ENCODE results near the gene APBA2. TPM values are rescaled to one million over a fixed set of nuclear protein-coding genes. Genes with fewer than 3 reads are reported as not detected.

APBA2 gene
- total RNA-seq, 1 experiment from 2014 or later, result 11.2 TPM

DNA sequence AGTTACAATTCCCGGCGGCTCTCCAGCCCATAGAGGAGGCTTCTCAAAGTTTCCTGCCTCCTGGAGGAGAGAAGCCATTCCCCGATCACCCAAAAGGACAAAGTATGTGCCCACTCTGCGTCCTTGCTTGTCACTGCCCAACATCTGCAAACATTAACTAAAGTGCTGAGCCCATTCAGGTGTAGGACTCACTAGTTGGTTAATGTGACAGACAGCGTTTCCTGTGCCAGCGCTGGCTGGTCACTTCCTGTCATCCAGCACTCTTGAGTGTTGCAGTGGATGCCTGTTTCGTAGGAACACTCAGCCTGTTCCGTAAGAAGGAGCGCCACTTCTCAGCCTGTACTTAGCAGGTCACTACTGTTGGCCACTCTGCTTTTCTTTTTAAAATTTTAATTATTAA lies 100.3 kb downstream of the APBA2 start:
- TF ChIP-seq CREM (CRISPR knock-in tag; IDR thresholded peaks at IDR 0.05) (no peak), ZNF138 (CRISPR knock-in tag; conservative IDR thresholded peaks at IDR 0.05) (no peak), JAZF1 (CRISPR knock-in tag; IDR thresholded peaks at IDR 0.05) (no peak), HMGA2 (CRISPR knock-in tag; IDR thresholded peaks at IDR 0.05) (no peak), ZNF232 (CRISPR knock-in tag; IDR thresholded peaks at IDR 0.05) (no peak), ZNF416 (CRISPR knock-in tag; IDR thresholded peaks at IDR 0.05) (no peak), GRHL2 (CRISPR knock-in tag; IDR thresholded peaks at IDR 0.05; ENCODE audit: insufficient replicate concordance, severe bottlenecking) (no peak), ZNF317 (CRISPR knock-in tag; IDR thresholded peaks at IDR 0.05; ENCODE audit: borderline replicate concordance, low read depth) (no peak), ETV6 (CRISPR knock-in tag; IDR thresholded peaks at IDR 0.05) (no peak), SMAD3 (CRISPR knock-in tag; IDR thresholded peaks at IDR 0.05; ENCODE audit: borderline replicate concordance) (no peak)
- TF ChIP-seq, protein P1, sequence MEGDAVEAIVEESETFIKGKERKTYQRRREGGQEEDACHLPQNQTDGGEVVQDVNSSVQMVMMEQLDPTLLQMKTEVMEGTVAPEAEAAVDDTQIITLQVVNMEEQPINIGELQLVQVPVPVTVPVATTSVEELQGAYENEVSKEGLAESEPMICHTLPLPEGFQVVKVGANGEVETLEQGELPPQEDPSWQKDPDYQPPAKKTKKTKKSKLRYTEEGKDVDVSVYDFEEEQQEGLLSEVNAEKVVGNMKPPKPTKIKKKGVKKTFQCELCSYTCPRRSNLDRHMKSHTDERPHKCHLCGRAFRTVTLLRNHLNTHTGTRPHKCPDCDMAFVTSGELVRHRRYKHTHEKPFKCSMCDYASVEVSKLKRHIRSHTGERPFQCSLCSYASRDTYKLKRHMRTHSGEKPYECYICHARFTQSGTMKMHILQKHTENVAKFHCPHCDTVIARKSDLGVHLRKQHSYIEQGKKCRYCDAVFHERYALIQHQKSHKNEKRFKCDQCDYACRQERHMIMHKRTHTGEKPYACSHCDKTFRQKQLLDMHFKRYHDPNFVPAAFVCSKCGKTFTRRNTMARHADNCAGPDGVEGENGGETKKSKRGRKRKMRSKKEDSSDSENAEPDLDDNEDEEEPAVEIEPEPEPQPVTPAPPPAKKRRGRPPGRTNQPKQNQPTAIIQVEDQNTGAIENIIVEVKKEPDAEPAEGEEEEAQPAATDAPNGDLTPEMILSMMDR (IDR thresholded peaks at IDR 0.05), result no peak
- TF ChIP-seq, protein P2, sequence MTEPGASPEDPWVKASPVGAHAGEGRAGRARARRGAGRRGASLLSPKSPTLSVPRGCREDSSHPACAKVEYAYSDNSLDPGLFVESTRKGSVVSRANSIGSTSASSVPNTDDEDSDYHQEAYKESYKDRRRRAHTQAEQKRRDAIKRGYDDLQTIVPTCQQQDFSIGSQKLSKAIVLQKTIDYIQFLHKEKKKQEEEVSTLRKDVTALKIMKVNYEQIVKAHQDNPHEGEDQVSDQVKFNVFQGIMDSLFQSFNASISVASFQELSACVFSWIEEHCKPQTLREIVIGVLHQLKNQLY (CRISPR knock-in tag; IDR thresholded peaks at IDR 0.05), result no peak
- TF ChIP-seq, protein P3, sequence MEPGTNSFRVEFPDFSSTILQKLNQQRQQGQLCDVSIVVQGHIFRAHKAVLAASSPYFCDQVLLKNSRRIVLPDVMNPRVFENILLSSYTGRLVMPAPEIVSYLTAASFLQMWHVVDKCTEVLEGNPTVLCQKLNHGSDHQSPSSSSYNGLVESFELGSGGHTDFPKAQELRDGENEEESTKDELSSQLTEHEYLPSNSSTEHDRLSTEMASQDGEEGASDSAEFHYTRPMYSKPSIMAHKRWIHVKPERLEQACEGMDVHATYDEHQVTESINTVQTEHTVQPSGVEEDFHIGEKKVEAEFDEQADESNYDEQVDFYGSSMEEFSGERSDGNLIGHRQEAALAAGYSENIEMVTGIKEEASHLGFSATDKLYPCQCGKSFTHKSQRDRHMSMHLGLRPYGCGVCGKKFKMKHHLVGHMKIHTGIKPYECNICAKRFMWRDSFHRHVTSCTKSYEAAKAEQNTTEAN (CRISPR knock-in tag; IDR thresholded peaks at IDR 0.05), result no peak
- TF ChIP-seq, protein P4, sequence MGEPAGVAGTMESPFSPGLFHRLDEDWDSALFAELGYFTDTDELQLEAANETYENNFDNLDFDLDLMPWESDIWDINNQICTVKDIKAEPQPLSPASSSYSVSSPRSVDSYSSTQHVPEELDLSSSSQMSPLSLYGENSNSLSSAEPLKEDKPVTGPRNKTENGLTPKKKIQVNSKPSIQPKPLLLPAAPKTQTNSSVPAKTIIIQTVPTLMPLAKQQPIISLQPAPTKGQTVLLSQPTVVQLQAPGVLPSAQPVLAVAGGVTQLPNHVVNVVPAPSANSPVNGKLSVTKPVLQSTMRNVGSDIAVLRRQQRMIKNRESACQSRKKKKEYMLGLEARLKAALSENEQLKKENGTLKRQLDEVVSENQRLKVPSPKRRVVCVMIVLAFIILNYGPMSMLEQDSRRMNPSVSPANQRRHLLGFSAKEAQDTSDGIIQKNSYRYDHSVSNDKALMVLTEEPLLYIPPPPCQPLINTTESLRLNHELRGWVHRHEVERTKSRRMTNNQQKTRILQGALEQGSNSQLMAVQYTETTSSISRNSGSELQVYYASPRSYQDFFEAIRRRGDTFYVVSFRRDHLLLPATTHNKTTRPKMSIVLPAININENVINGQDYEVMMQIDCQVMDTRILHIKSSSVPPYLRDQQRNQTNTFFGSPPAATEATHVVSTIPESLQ (CRISPR knock-in tag; IDR thresholded peaks at IDR 0.05), result no peak
- Mint-ChIP-seq H3K27ac (no peak overlapping the region), H3K4me3 (no peak overlapping the region), H3K36me3 (no peaks in the 10 kb centered on the region), H3K27me3 (ENCODE audit: low read depth) (no peaks in the 10 kb centered on the region), H3K4me1 (peaks cover 10% of the 10 kb centered on the region), H3K9me3 (no peaks in the 10 kb centered on the region)
- no peak for DNase-seq (ENCODE audit: low spot score)
- ChIA-PET POLR2A (no interaction called here), CTCF (interaction anchor here (3.2 kb wide), 2 partner anchors 104 to 117 kb away, joined by 52 to 57 read pairs; no protein-coding TSS in a partner anchor)
- no peak for ATAC-seq

DNA sequence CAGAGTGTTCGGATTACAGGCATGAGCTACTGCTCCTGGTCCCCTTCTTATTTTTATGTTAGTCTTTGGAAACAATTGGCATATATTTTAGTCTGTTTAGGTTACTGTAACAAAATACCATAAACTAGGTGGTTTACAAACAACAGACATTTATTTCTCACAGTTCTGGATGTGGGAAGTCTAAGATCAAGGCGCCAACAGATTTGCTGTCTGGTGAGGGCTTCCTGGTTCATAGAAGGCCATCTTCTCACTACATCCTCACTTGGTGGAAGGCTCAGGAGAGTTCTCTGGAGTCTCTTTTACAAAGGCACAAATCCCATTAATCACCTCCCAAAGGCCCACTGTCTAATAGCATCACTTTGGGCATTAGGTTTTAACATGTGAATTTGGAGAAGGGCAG lies 101.0 kb downstream of the APBA2 start:
- ChIA-PET CTCF (no interaction called here), POLR2A (no interaction called here)
- ATAC-seq (no peak), DNase-seq (ENCODE audit: low spot score) (no peak)
- H3K36me3 Mint-ChIP-seq, result no peaks in the 10 kb centered on the region
- no peaks in the 10 kb centered on the region for H3K27me3 Mint-ChIP-seq (ENCODE audit: low read depth)
- peaks cover 10% of the 10 kb centered on the region for H3K4me1 Mint-ChIP-seq
- H3K27ac Mint-ChIP-seq, result no peak overlapping the region
- TF ChIP-seq ZNF263 (CRISPR knock-in tag; IDR thresholded peaks at IDR 0.05; ENCODE audit: low read depth), result no peak
- TF ChIP-seq, protein P5, sequence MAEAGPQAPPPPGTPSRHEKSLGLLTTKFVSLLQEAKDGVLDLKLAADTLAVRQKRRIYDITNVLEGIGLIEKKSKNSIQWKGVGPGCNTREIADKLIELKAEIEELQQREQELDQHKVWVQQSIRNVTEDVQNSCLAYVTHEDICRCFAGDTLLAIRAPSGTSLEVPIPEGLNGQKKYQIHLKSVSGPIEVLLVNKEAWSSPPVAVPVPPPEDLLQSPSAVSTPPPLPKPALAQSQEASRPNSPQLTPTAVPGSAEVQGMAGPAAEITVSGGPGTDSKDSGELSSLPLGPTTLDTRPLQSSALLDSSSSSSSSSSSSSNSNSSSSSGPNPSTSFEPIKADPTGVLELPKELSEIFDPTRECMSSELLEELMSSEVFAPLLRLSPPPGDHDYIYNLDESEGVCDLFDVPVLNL (CRISPR knock-in tag; IDR thresholded peaks at IDR 0.05; ENCODE audit: borderline replicate concordance, low read depth), result no peak
- TF ChIP-seq SP1 (CRISPR knock-in tag; conservative IDR thresholded peaks at IDR 0.05), result no peak
- H3K9me3 Mint-ChIP-seq, result no peaks in the 10 kb centered on the region
- no peak overlapping the region for H3K4me3 Mint-ChIP-seq
